Panc1 (cell line): ENCODE measurements around the gene IFNL3. TPM values are rescaled to one million over a fixed set of nuclear protein-coding genes. Genes with fewer than 3 reads are reported as not detected.

Experiments used
- ATAC-seq: fragments of 200-7000 bp; cut with Tn5 transposase; 2 replicates; pipeline ENCODE4 v1.9.1; 2020; ENCODE audit warnings: mild to moderate bottlenecking, moderate library complexity
- BruUV-seq: library from RNA; stranded (reverse); fragments of 400-500 nt; replicated peaks from 2 replicates; lab custom pipeline; 2021; lab: Mats Ljungman, UMichigan
- CTCF ChIA-PET: fragments of 300-600 bp; sonication (Branson Sonifier 250); formaldehyde crosslinking; loops from one replicate; lab custom pipeline; 2022; ENCODE audit warnings: antibody characterized with exemption; lab: Charles Lee
- POLR2A ChIA-PET: fragments of 300-600 bp; sonication (Branson Sonifier 250); formaldehyde crosslinking; loops from one replicate; lab custom pipeline; 2022; ENCODE audit warnings: antibody characterized with exemption; lab: Charles Lee
- DNase-seq: peaks from one replicate; pipeline ENCODE4 v3.0.0-alpha.2; 2010; ENCODE audit warnings: low read depth, low spot score
- H3K27ac ChIP-seq: 2 replicates; pipeline ENCODE4 v1.5.1; 2011; ENCODE audit warnings: mild to moderate bottlenecking, low read length, inconsistent platforms
- H3K27me3 ChIP-seq: fragments of 200-500 bp; sonication (Bioruptor generic); 2 replicates; pipeline ENCODE4 v1.6.0; 2014; ENCODE audit warnings: low read length, inconsistent platforms; ENCODE audit not compliant: control insufficient read depth, insufficient read depth
- H3K36me3 ChIP-seq: fragments of 200-500 bp; sonication (Bioruptor generic); 2 replicates; pipeline ENCODE4 v1.5.1; 2014; ENCODE audit warnings: inconsistent platforms, mild to moderate bottlenecking, low read length, moderate library complexity; ENCODE audit not compliant: control insufficient read depth, insufficient read depth
- H3K4me1 ChIP-seq: 2 replicates; pipeline ENCODE4 v1.5.1; 2011; ENCODE audit warnings: inconsistent platforms, mild to moderate bottlenecking, low read length, moderate library complexity; ENCODE audit not compliant: control insufficient read depth, insufficient read depth
- H3K4me3 ChIP-seq, 2 experiments: 2 replicates each; pipeline ENCODE4 v1.5.1; 2011 to 2012; ENCODE audit warnings: low read depth in 2 of 2, low read length in 2 of 2, mild to moderate bottlenecking in 2 of 2, inconsistent platforms in 1 of 2, moderate library complexity in 1 of 2
- H3K9me3 ChIP-seq: fragments of 200-500 bp; sonication (Bioruptor generic); 2 replicates; pipeline ENCODE4 v1.5.1; 2014; ENCODE audit warnings: low read depth, mild to moderate bottlenecking, inconsistent platforms, low read length, moderate library complexity; ENCODE audit not compliant: control insufficient read depth, insufficient read depth
- CTCF ChIP-seq: fragments of 450-650 bp; IDR thresholded peaks from 2 replicates; pipeline ENCODE4 v1.5.1; 2017; ENCODE audit warnings: mild to moderate bottlenecking
- POLR2AphosphoS5 ChIP-seq: IDR thresholded peaks from 2 replicates; pipeline ENCODE4 v1.6.1; 2012; ENCODE audit warnings: mild to moderate bottlenecking, low read depth, low read length, moderate library complexity
- REST ChIP-seq, 2 experiments: IDR thresholded peaks; 2 replicates each; pipeline ENCODE4 v1.6.1; 2011 to 2012; ENCODE audit warnings: low read depth in 2 of 2, control low read depth in 1 of 2, low read length in 1 of 2, mild to moderate bottlenecking in 1 of 2, moderate library complexity in 1 of 2; ENCODE audit not compliant: insufficient read depth in 1 of 2
- SIN3A ChIP-seq: IDR thresholded peaks from 2 replicates; pipeline ENCODE4 v1.6.1; 2012; ENCODE audit warnings: low read depth, mild to moderate bottlenecking, low read length, moderate library complexity, borderline replicate concordance; ENCODE audit not compliant: insufficient read depth
- TCF7L2 ChIP-seq: IDR thresholded peaks from 2 replicates; pipeline ENCODE4 v1.6.1; 2011; ENCODE audit warnings: mild to moderate bottlenecking, low read depth, low read length, inconsistent platforms
- in situ Hi-C: cut with HindIII; loops from 2 replicates; pipeline ENCODE4 v1.10.0; 2016; ENCODE audit warnings: low sequenced_read_pairs, low pct_unique_long_range_greater_than_20kb
- intact Hi-C: fragments of 100-400 bp; cut with micrococcal nuclease; formaldehyde crosslinking; loops from one replicate; pipeline ENCODE4 v1.10.0; 2022; ENCODE audit not compliant: unreplicated experiment
- total RNA-seq: library from RNA; stranded (reverse); gene quantifications from one replicate; pipeline ENCODE4 v1.2.1, GENCODE V29; 2021; ENCODE audit not compliant: unreplicated experiment

The IFNL3 gene
- total RNA-seq, 1 experiment from 2014 or later, result not detected

- no TSS peak for BruUV-seq
- ChIA-PET POLR2A (interaction anchor here (0.5 to 0.7 kb wide), 5 partner anchors 33 to 734 kb away, joined by 3 to 11 read pairs (median 3); no protein-coding TSS in a partner anchor), CTCF (interaction anchor here (0.7 to 0.9 kb wide), 2 partner anchors 54 to 87 kb away, joined by 3 to 12 read pairs; partner anchors contain the start of gene SAMD4B)
- in situ Hi-C loops (loop anchor here (5.0 kb wide), 3 partner anchors 37 to 187 kb away; no protein-coding TSS in a partner anchor), intact Hi-C loops (no loop called here)
- H3K9me3 ChIP-seq, result no peaks in the 10 kb centered on the region
- no peaks in the 10 kb centered on the region for H3K36me3 ChIP-seq
- DNase-seq, result no peak
- no peak overlapping the region for H3K27ac ChIP-seq
- H3K4me1 ChIP-seq, result no peaks in the 10 kb centered on the region
- no peak for ATAC-seq
- peaks cover 4% of the 10 kb centered on the region; the same call in 1 of the 2 replicates for H3K27me3 ChIP-seq
- TF ChIP-seq REST (IDR thresholded peaks at IDR 0.05; ENCODE audit: insufficient read depth in 1 of 2, low read depth in 2 of 2, low read length in 1 of 2), result peak in 1 of 2 experiments; percentile 45; a peak in 1 of 4 replicates
- TF ChIP-seq SIN3A, result no peak
- no peak overlapping the region for H3K4me3 ChIP-seq
Measured at GRCh38 chr19:39254531-39255345, 9.9 kb upstream of the IFNL3 start.

GRCh38 chr19:39253374-39254149 is 8.8 kb upstream of the IFNL3 start:
- ChIA-PET CTCF (interaction anchor here (0.5 to 0.7 kb wide), 2 partner anchors 56 to 1991 kb away, joined by 3 to 12 read pairs; no protein-coding TSS in a partner anchor), POLR2A (interaction anchor here (0.7 kb wide), 1 partner anchor 25 kb away, joined by 3 read pairs; no protein-coding TSS in a partner anchor)
- in situ Hi-C loops (loop anchor here (5.0 kb wide), 3 partner anchors 36 to 186 kb away; no protein-coding TSS in a partner anchor), intact Hi-C loops (no loop called here)
- no peaks in the 10 kb centered on the region for H3K36me3 ChIP-seq
- no peak for TF ChIP-seq POLR2AphosphoS5
- TF ChIP-seq REST (IDR thresholded peaks at IDR 0.05; ENCODE audit: insufficient read depth in 1 of 2, low read depth in 2 of 2, low read length in 1 of 2), result no peak
- no peak for TF ChIP-seq CTCF
- no peak for TF ChIP-seq TCF7L2
- no peak for TF ChIP-seq SIN3A
- no peak overlapping the region for H3K4me3 ChIP-seq
- H3K9me3 ChIP-seq, result no peaks in the 10 kb centered on the region
- ATAC-seq (no peak), DNase-seq (no peak)
- no peak overlapping the region for H3K27ac ChIP-seq
- no TSS peak for BruUV-seq
- H3K27me3 ChIP-seq, result peaks cover 3% of the 10 kb centered on the region; the same call in 1 of the 2 replicates
- no peaks in the 10 kb centered on the region for H3K4me1 ChIP-seq
